K562 (cell line): ENCODE data around the gene GNB2. TPM values are rescaled to one million over a fixed set of nuclear protein-coding genes. Genes with fewer than 3 reads are reported as not detected.

Experiments
- CLOCK ChIP-seq: fragments of 250-450 bp; sonication (Bioruptor Pico); IDR thresholded peaks from 2 replicates; pipeline ENCODE4 v1.4.0; 2020; ENCODE audit warnings: mild to moderate bottlenecking, moderate library complexity, borderline replicate concordance
- ESRRB ChIP-seq: fragments of 250-450 bp; sonication (Bioruptor Pico); IDR thresholded peaks from 2 replicates; pipeline ENCODE4 v1.5.0; 2020; ENCODE audit warnings: mild to moderate bottlenecking, moderate library complexity, borderline replicate concordance
- GABPB1 ChIP-seq: sonication (generic); formaldehyde crosslinking; IDR thresholded peaks from 2 replicates; pipeline ENCODE4 v1.8.0; 2022; ENCODE audit warnings: mild to moderate bottlenecking, missing genetic modification reagents
- HBP1 ChIP-seq: fragments of 450-650 bp; formaldehyde crosslinking; IDR thresholded peaks from 2 replicates; pipeline ENCODE4 v1.4.0; 2022; ENCODE audit warnings: missing genetic modification characterization
- HCFC1 ChIP-seq: IDR thresholded peaks from 2 replicates; pipeline ENCODE4 v1.6.1; 2012; ENCODE audit warnings: low read depth, low read length, improper control_type of control experiment
- HIVEP1 ChIP-seq: fragments of 250-450 bp; sonication (Bioruptor Pico); IDR thresholded peaks from 2 replicates; pipeline ENCODE4 v1.4.0; 2020; ENCODE audit warnings: mild to moderate bottlenecking
- MAFG ChIP-seq: fragments of 450-650 bp; conservative IDR thresholded peaks from 2 replicates; pipeline ENCODE4 v1.6.1; 2016; ENCODE audit warnings: missing genetic modification characterization, missing compliant biosample characterization
- NCOR1 ChIP-seq: fragments of 450-650 bp; IDR thresholded peaks from 2 replicates; pipeline ENCODE4 v1.6.1; 2016; ENCODE audit warnings: mild to moderate bottlenecking, moderate library complexity
- POLR3A ChIP-seq: IDR thresholded peaks from 2 replicates; pipeline ENCODE4 v1.6.1; 2011; ENCODE audit warnings: borderline replicate concordance, mild to moderate bottlenecking, moderate library complexity; ENCODE audit not compliant: insufficient read length, insufficient read depth; ENCODE audit errors: extremely low read depth
- PRMT5 ChIP-seq: sonication (generic); formaldehyde crosslinking; IDR thresholded peaks from 2 replicates; pipeline ENCODE4 v1.5.0; 2020; ENCODE audit warnings: missing genetic modification reagents
- WHSC1 ChIP-seq: IDR thresholded peaks from one replicate; pipeline ENCODE4 v1.6.1; 2012; ENCODE audit warnings: low read length, control low read depth, inconsistent platforms
- ZC3H4 ChIP-seq: sonication (generic); formaldehyde crosslinking; IDR thresholded peaks from 2 replicates; pipeline ENCODE4 v1.9.0; 2021; ENCODE audit warnings: missing genetic modification reagents, borderline replicate concordance
- ZNF134 ChIP-seq: fragments of 250-450 bp; sonication (Bioruptor Pico); conservative IDR thresholded peaks from 2 replicates; pipeline ENCODE4 v1.4.0; 2020
- ZNF445 ChIP-seq: fragments of 250-450 bp; sonication (Bioruptor Pico); IDR thresholded peaks from 2 replicates; pipeline ENCODE4 v1.4.0; 2020; ENCODE audit warnings: low read depth, mild to moderate bottlenecking, moderate library complexity
- polyA plus RNA-seq, 8 experiments: library from polyadenylated mRNA; depleted of rRNA in 4 of 8; stranded (reverse) in 5 of 8; unstranded in 3 of 8; fragments of >200 nt; fragmentation: Nextera tagmentation in 2 of 8; fragmentation: Illumina TruSeq in 1 of 8; extraction: Ambion mirVana in 2 of 8; extraction: Trizol in 1 of 8; gene quantifications; 2 replicates each; pipeline versions ENCODE4 v1.2.1 to v1.2.3, GENCODE V29; 2011 to 2014; ENCODE audit warnings: inconsistent platforms in 1 of 8, missing spikeins in 1 of 8
- total RNA-seq, 7 experiments: library from RNA; depleted of rRNA in 6 of 7; stranded (reverse); fragments of >200 nt in 6 of 7; fragmentation: Illumina TruSeq in 2 of 7; extraction: Trizol in 2 of 7; gene quantifications; 2 replicates each; pipeline versions ENCODE4 v1.2.1 to v1.2.3, GENCODE V29; 2011 to 2021; ENCODE audit warnings: low replicate concordance in 1 of 7
- TF ChIP-seq, protein P1 (sequence below), 3 experiments: IDR thresholded peaks in 2 of 3; conservative IDR thresholded peaks in 1 of 3; 2 replicates each; pipeline ENCODE4 v1.5.1; 2011 to 2012; ENCODE audit warnings: low read length in 3 of 3, mild to moderate bottlenecking in 3 of 3, control low read depth in 2 of 3, improper control_type of control experiment in 1 of 3, inconsistent platforms in 1 of 3, low read depth in 1 of 3, mixed read lengths in 1 of 3, moderate library complexity in 1 of 3; ENCODE audit not compliant: insufficient read depth in 2 of 3
- TF ChIP-seq, protein P2 (sequence below): fragments of 450-650 bp; formaldehyde crosslinking; IDR thresholded peaks from 2 replicates; pipeline ENCODE4 v1.4.0; 2022; ENCODE audit warnings: mild to moderate bottlenecking, moderate library complexity
- TF ChIP-seq, protein P3 (sequence below): sonication (generic); formaldehyde crosslinking; IDR thresholded peaks from 2 replicates; pipeline ENCODE4 v1.8.1; 2023; ENCODE audit warnings: mild to moderate bottlenecking, missing genetic modification reagents

GNB2 gene
- total and polyA plus RNA-seq, 9 of the 15 experiments (the other 6 are each of a cell fraction or from before 2014, with no cell fraction given), result 0.65 to 320 (median 104) TPM

- TF ChIP-seq, protein P1, sequence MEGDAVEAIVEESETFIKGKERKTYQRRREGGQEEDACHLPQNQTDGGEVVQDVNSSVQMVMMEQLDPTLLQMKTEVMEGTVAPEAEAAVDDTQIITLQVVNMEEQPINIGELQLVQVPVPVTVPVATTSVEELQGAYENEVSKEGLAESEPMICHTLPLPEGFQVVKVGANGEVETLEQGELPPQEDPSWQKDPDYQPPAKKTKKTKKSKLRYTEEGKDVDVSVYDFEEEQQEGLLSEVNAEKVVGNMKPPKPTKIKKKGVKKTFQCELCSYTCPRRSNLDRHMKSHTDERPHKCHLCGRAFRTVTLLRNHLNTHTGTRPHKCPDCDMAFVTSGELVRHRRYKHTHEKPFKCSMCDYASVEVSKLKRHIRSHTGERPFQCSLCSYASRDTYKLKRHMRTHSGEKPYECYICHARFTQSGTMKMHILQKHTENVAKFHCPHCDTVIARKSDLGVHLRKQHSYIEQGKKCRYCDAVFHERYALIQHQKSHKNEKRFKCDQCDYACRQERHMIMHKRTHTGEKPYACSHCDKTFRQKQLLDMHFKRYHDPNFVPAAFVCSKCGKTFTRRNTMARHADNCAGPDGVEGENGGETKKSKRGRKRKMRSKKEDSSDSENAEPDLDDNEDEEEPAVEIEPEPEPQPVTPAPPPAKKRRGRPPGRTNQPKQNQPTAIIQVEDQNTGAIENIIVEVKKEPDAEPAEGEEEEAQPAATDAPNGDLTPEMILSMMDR (IDR thresholded peaks at IDR 0.05 in 2 of 3, conservative IDR thresholded peaks at IDR 0.05 in 1 of 3; ENCODE audit: insufficient read depth in 2 of 3, low read depth in 1 of 3, low read length in 3 of 3), result no peak; a peak in 1 of 6 replicates
- TF ChIP-seq HBP1 (peak; percentile 96), HIVEP1 (CRISPR knock-in tag) (no peak), POLR3A (no peak), MAFG (no peak), CLOCK (CRISPR knock-in tag) (no peak), ESRRB (CRISPR knock-in tag) (no peak), ZC3H4 (CRISPR knock-in tag) (no peak), ZNF134 (CRISPR knock-in tag) (no peak), PRMT5 (CRISPR knock-in tag) (no peak), GABPB1 (no peak; the same call in 1 of the 2 replicates), ZNF445 (CRISPR knock-in tag) (no peak), HCFC1 (peak; percentile 68; the same call in 1 of the 2 replicates), NCOR1 (0 out of 2 replicates have a peak, but pooled peaks have one; percentile 16), WHSC1 (no peak)
- TF ChIP-seq, protein P2, sequence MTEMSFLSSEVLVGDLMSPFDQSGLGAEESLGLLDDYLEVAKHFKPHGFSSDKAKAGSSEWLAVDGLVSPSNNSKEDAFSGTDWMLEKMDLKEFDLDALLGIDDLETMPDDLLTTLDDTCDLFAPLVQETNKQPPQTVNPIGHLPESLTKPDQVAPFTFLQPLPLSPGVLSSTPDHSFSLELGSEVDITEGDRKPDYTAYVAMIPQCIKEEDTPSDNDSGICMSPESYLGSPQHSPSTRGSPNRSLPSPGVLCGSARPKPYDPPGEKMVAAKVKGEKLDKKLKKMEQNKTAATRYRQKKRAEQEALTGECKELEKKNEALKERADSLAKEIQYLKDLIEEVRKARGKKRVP (CRISPR knock-in tag), result no peak
- TF ChIP-seq, protein P3, sequence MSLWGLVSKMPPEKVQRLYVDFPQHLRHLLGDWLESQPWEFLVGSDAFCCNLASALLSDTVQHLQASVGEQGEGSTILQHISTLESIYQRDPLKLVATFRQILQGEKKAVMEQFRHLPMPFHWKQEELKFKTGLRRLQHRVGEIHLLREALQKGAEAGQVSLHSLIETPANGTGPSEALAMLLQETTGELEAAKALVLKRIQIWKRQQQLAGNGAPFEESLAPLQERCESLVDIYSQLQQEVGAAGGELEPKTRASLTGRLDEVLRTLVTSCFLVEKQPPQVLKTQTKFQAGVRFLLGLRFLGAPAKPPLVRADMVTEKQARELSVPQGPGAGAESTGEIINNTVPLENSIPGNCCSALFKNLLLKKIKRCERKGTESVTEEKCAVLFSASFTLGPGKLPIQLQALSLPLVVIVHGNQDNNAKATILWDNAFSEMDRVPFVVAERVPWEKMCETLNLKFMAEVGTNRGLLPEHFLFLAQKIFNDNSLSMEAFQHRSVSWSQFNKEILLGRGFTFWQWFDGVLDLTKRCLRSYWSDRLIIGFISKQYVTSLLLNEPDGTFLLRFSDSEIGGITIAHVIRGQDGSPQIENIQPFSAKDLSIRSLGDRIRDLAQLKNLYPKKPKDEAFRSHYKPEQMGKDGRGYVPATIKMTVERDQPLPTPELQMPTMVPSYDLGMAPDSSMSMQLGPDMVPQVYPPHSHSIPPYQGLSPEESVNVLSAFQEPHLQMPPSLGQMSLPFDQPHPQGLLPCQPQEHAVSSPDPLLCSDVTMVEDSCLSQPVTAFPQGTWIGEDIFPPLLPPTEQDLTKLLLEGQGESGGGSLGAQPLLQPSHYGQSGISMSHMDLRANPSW (CRISPR knock-in tag), result no peak
Measured at GRCh38 chr7:100705753-100706671, 32.5 kb downstream of the GNB2 start, which contains the start of gene POP7 (continued).
